Calu3 (cell line): ENCODE results near the gene NCKAP5. TPM values are rescaled to one million over a fixed set of nuclear protein-coding genes. Genes with fewer than 3 reads are reported as not detected.

Experiments used
- BruUV-seq: library from RNA; stranded (reverse); fragments of 400-500 nt; replicated peaks from 2 replicates; lab custom pipeline; 2021; lab: Mats Ljungman, UMichigan
- CTCF ChIA-PET: fragments of 300-600 bp; sonication (Branson Sonifier 250); formaldehyde crosslinking; loops from one replicate; lab custom pipeline; 2022; ENCODE audit warnings: antibody characterized with exemption; lab: Charles Lee
- DNase-seq: peaks from one replicate; pipeline ENCODE4 v3.0.0; 2022
- H3K27ac Mint-ChIP-seq: one replicate; pipeline ENCODE4 v1.8.0; 2022; ENCODE audit warnings: mixed read lengths; ENCODE audit not compliant: unreplicated experiment
- H3K27me3 Mint-ChIP-seq: one replicate; pipeline ENCODE4 v1.8.0; 2022; ENCODE audit warnings: mixed read lengths; ENCODE audit not compliant: unreplicated experiment
- H3K36me3 Mint-ChIP-seq: one replicate; pipeline ENCODE4 v1.8.0; 2022; ENCODE audit warnings: mild to moderate bottlenecking, moderate library complexity, mixed read lengths; ENCODE audit not compliant: insufficient read depth, unreplicated experiment
- H3K4me1 Mint-ChIP-seq: one replicate; pipeline ENCODE4 v1.8.0; 2022; ENCODE audit warnings: mild to moderate bottlenecking, low read depth, mixed read lengths; ENCODE audit not compliant: unreplicated experiment
- H3K4me3 Mint-ChIP-seq: one replicate; pipeline ENCODE4 v1.8.0; 2022; ENCODE audit warnings: mild to moderate bottlenecking, low read depth, moderate library complexity, mixed read lengths; ENCODE audit not compliant: unreplicated experiment
- H3K9me3 Mint-ChIP-seq: one replicate; pipeline ENCODE4 v1.8.0; 2022; ENCODE audit warnings: low read depth, mixed read lengths; ENCODE audit not compliant: unreplicated experiment
- intact Hi-C: fragments of 100-400 bp; cut with micrococcal nuclease; formaldehyde crosslinking; loops from one replicate; pipeline ENCODE4 v1.10.0; 2022; ENCODE audit not compliant: unreplicated experiment
- total RNA-seq: library from RNA; stranded (reverse); gene quantifications from 2 replicates; pipeline ENCODE4 v1.2.3, GENCODE V29; 2022
- TF ChIP-seq, protein P1 (sequence below): fragments of 200-600 bp; IDR thresholded peaks from one replicate; pipeline ENCODE4 v1.8.0; 2022; ENCODE audit warnings: antibody characterized with exemption; ENCODE audit not compliant: unreplicated experiment

Gene NCKAP5
- total RNA-seq, 1 experiment from 2014 or later: 2.2 TPM

DNA sequence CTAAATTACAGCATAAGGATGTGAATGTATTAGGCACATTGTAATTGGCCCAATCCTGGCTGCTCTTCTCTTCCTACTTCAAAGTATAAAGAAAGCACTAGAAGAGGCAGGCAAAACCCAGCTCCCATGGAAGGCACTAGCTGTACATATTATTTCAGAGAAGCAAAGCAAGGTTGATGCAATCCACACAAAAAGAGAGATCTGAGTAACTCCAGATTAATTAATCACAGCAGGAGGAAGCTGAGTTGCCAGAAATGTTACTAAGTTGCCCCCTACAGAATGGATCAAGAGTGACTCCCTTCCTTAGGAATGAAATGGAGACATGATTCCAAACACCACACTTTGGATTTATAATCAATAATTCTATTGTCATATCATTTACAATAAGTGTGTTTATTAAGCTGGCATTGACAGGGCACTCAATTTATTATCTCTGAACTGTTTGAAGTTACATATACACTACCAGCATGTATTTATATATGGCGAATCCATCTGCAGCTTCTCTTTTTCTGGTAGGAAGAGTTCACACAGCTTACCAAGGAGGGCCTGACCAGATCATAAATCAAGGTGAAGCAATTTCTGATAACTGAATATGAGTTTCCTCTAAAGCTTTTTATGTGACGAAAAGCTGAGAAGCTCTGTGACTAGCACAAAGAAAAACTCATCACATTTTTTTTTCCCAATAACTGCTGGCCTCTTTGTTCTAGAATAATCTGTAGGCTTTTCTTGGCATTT lies 505.2 kb downstream of the NCKAP5 start:
- H3K27ac Mint-ChIP-seq: no peak overlapping the region
- no peak for DNase-seq
- H3K27me3 Mint-ChIP-seq: no peaks in the 10 kb centered on the region
- TF ChIP-seq, protein P1, sequence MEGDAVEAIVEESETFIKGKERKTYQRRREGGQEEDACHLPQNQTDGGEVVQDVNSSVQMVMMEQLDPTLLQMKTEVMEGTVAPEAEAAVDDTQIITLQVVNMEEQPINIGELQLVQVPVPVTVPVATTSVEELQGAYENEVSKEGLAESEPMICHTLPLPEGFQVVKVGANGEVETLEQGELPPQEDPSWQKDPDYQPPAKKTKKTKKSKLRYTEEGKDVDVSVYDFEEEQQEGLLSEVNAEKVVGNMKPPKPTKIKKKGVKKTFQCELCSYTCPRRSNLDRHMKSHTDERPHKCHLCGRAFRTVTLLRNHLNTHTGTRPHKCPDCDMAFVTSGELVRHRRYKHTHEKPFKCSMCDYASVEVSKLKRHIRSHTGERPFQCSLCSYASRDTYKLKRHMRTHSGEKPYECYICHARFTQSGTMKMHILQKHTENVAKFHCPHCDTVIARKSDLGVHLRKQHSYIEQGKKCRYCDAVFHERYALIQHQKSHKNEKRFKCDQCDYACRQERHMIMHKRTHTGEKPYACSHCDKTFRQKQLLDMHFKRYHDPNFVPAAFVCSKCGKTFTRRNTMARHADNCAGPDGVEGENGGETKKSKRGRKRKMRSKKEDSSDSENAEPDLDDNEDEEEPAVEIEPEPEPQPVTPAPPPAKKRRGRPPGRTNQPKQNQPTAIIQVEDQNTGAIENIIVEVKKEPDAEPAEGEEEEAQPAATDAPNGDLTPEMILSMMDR: no peak
- peaks cover 11% of the 10 kb centered on the region for H3K4me1 Mint-ChIP-seq
- H3K36me3 Mint-ChIP-seq: no peaks in the 10 kb centered on the region
- no peak overlapping the region for H3K4me3 Mint-ChIP-seq
- no peaks in the 10 kb centered on the region for H3K9me3 Mint-ChIP-seq
- CTCF ChIA-PET: no interaction called here
- no TSS peak for BruUV-seq
- intact Hi-C loops: loop anchor here (10.0 kb wide), 1 partner anchor 188 kb away; no protein-coding TSS in a partner anchor

DNA sequence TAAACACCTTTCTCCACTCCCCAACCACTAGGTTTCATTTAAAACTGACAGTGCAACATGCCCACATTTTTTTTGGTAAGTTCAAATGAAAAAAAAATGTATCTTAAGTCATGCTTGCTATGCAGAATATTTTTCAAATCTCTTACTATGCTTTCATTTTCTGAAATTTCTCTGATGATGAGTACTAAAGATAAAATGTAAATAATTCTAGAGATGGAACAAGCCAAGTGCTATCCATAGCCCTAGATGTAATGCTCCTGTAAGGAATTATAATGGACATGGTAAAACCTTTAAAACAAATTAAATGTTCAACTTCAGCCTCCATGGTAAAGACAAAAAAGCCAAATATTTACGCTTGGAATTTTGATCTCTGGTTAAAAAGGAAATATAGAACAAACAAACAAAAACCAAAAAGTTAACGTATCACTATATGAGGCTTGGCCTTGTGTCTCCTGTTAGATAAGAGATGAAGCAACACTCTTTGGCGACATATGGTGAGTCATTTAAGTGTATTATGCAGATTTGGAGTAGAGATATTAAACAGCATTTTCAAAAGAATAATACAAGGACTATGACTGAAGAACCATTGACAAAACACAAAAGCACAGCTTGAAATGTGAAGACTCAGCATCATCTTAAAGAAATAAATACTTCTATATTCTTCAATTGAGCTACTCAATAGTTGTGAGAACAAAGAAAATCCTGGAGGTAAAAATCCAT lies 506.2 kb downstream of the NCKAP5 start:
- no peaks in the 10 kb centered on the region for H3K27me3 Mint-ChIP-seq
- no TSS peak for BruUV-seq
- H3K27ac Mint-ChIP-seq: no peak overlapping the region
- intact Hi-C loops: loop anchor here (10.0 kb wide), 1 partner anchor 187 kb away; no protein-coding TSS in a partner anchor
- no peaks in the 10 kb centered on the region for H3K36me3 Mint-ChIP-seq
- H3K4me1 Mint-ChIP-seq: peaks cover 11% of the 10 kb centered on the region
- no peak overlapping the region for H3K4me3 Mint-ChIP-seq
- TF ChIP-seq, protein P1: no peak
- no peak for DNase-seq
- H3K9me3 Mint-ChIP-seq: no peaks in the 10 kb centered on the region
- CTCF ChIA-PET: no interaction called here

DNA sequence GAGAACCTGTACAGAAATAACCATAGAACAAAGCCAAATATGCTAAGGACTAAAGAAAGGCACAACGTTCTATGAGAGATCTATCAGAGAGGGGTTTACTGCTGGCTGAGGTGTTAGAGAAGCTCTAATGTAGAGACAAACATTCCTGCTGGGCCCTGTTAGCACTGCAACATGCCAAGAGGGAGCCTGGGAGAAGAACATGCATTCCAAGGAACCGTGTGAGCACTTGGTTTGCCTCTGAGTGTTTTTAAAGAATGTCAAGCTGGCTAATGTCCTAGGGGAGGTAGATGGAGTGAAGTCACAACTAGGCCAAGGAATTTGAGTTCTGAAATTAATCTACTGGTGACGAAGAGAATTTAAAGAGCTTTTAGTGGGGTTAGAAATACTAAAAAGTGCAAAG lies 514.0 kb downstream of the NCKAP5 start:
- no peaks in the 10 kb centered on the region for H3K27me3 Mint-ChIP-seq
- H3K4me3 Mint-ChIP-seq: no peak overlapping the region
- intact Hi-C loops: no loop called here
- H3K4me1 Mint-ChIP-seq: no peaks in the 10 kb centered on the region
- H3K9me3 Mint-ChIP-seq: no peaks in the 10 kb centered on the region
- H3K36me3 Mint-ChIP-seq: no peaks in the 10 kb centered on the region
- TF ChIP-seq, protein P1: no peak
- DNase-seq: no peak
- CTCF ChIA-PET: no interaction called here
- H3K27ac Mint-ChIP-seq: no peak overlapping the region
- BruUV-seq: no TSS peak

DNA sequence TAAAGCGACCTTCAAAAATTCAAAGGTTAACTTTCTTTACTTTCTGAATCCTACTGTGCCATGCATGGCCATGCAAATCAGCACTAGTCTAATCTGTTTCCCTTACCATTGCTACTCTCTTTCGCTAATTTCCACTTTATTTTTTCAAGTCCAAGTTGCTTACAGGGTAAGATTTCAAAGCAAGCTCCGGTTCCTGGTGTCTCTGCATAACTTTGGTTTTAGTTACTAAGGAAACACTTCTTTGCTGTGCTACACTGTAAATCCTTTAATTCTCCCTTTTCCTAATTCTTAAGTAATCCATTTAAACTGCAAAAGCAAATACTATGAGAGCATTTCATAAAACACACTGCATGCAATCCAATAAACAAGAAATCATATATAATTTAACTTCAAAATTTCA lies 514.7 kb downstream of the NCKAP5 start:
- CTCF ChIA-PET: no interaction called here
- no TSS peak for BruUV-seq
- intact Hi-C loops: no loop called here
- no peaks in the 10 kb centered on the region for H3K9me3 Mint-ChIP-seq
- no peak overlapping the region for H3K4me3 Mint-ChIP-seq
- no peak for DNase-seq
- H3K27me3 Mint-ChIP-seq: no peaks in the 10 kb centered on the region
- H3K4me1 Mint-ChIP-seq: no peaks in the 10 kb centered on the region
- no peaks in the 10 kb centered on the region for H3K36me3 Mint-ChIP-seq
- TF ChIP-seq, protein P1: no peak
- no peak overlapping the region for H3K27ac Mint-ChIP-seq
